Caco-2 (cell line): ENCODE results near the gene NEK2. TPM values are rescaled to one million over a fixed set of nuclear protein-coding genes. Genes with fewer than 3 reads are reported as not detected.
A peak's percentile ranks its signal among the peaks of the same experiment; 100 is the strongest.

Source experiments
- BruUV-seq: library from RNA; stranded (reverse); fragments of 400-500 nt; replicated peaks from 2 replicates; lab custom pipeline; 2021; lab: Mats Ljungman, UMichigan
- CTCF ChIA-PET: fragments of 300-600 bp; sonication (Branson Sonifier 250); formaldehyde crosslinking; loops from one replicate; lab custom pipeline; 2022; ENCODE audit warnings: antibody characterized with exemption; lab: Charles Lee
- POLR2A ChIA-PET: fragments of 300-600 bp; sonication (Branson Sonifier 250); formaldehyde crosslinking; loops from one replicate; lab custom pipeline; 2022; ENCODE audit warnings: antibody characterized with exemption; lab: Charles Lee
- DNase-seq, 2 experiments: peaks; one replicate each; pipeline versions ENCODE4 v3.0.0 to v3.0.0-alpha.2; 2020 to 2022
- H3K27me3 ChIP-seq: replicated peaks from 2 replicates; pipeline ENCODE4 v1.6.0; 2011; ENCODE audit warnings: low read length; ENCODE audit not compliant: control insufficient read depth, insufficient read depth
- H3K36me3 ChIP-seq: 2 replicates; pipeline ENCODE4 v1.5.1; 2011; ENCODE audit warnings: low read length; ENCODE audit not compliant: control insufficient read depth, insufficient read depth
- H3K4me1 ChIP-seq: fragments of 250-450 bp; sonication (Bioruptor Pico); 2 replicates; pipeline ENCODE4 v1.5.1; 2020; ENCODE audit warnings: mild to moderate bottlenecking
- H3K4me3 ChIP-seq: 2 replicates; pipeline ENCODE4 v1.5.1; 2011; ENCODE audit warnings: low read depth, mild to moderate bottlenecking, control low read depth, low read length
- H3K9me3 ChIP-seq: fragments of 250-450 bp; sonication (Bioruptor Pico); 2 replicates; pipeline ENCODE4 v1.5.1; 2020; ENCODE audit warnings: mild to moderate bottlenecking, moderate library complexity
- H3K27ac Mint-ChIP-seq: one replicate; pipeline ENCODE4 v1.8.0; 2022; ENCODE audit warnings: mixed read lengths; ENCODE audit not compliant: unreplicated experiment
- H3K27me3 Mint-ChIP-seq: one replicate; pipeline ENCODE4 v1.8.0; 2022; ENCODE audit warnings: mixed read lengths; ENCODE audit not compliant: insufficient read depth, unreplicated experiment
- H3K36me3 Mint-ChIP-seq: one replicate; pipeline ENCODE4 v1.8.0; 2022; ENCODE audit warnings: mild to moderate bottlenecking, mixed read lengths; ENCODE audit not compliant: insufficient read depth, unreplicated experiment
- H3K4me1 Mint-ChIP-seq: one replicate; pipeline ENCODE4 v1.8.0; 2022; ENCODE audit warnings: low read depth, mixed read lengths; ENCODE audit not compliant: unreplicated experiment
- H3K4me3 Mint-ChIP-seq: one replicate; pipeline ENCODE4 v1.8.0; 2022; ENCODE audit warnings: mild to moderate bottlenecking, moderate library complexity, mixed read lengths; ENCODE audit not compliant: unreplicated experiment
- H3K9me3 Mint-ChIP-seq: one replicate; pipeline ENCODE4 v1.8.0; 2022; ENCODE audit warnings: mixed read lengths; ENCODE audit not compliant: unreplicated experiment
- intact Hi-C: fragments of 100-400 bp; cut with micrococcal nuclease; formaldehyde crosslinking; loops from one replicate; pipeline ENCODE4 v1.10.0; 2022; ENCODE audit not compliant: unreplicated experiment
- total RNA-seq: library from RNA; stranded (reverse); gene quantifications from 2 replicates; pipeline ENCODE4 v1.2.3, GENCODE V29; 2022
- TF ChIP-seq, protein P1 (sequence below), 2 experiments: fragments of 200-600 bp in 1 of 2; IDR thresholded peaks; 1 replicate in 1 of 2; 2 replicates in 1 of 2; pipeline versions ENCODE4 v1.5.1 to v1.8.0; 2011 to 2022; ENCODE audit warnings: antibody characterized with exemption in 1 of 2, control low read depth in 1 of 2, inconsistent platforms in 1 of 2, low read depth in 1 of 2, low read length in 1 of 2, mild to moderate bottlenecking in 1 of 2, moderate library complexity in 1 of 2; ENCODE audit not compliant: insufficient read depth in 1 of 2, severe bottlenecking in 1 of 2, unreplicated experiment in 1 of 2

NEK2 gene
- total RNA-seq, 1 experiment from 2014 or later, result 34.7 TPM

DNA sequence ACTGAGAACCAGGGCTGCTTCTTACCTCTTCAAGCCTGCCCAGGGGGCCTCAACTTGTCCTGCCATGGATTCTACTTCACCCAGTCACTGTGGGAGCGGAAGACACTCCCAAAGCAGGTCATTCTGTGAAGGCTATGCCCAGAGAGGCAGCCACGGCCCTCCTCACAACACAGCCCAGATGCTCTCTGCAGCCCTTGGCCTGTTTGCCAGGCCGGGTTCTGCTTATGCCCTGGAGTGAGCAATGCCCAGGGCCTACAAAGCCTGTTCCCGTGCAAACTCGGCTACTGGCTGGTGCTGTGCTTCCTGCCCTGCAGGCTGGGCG, 62.7 kb downstream of the NEK2 start:
- peak overlapping the region; percentile 96 for H3K27ac Mint-ChIP-seq
- no peaks in the 10 kb centered on the region for H3K27me3 ChIP-seq
- no peak overlapping the region for H3K4me3 ChIP-seq
- no peaks in the 10 kb centered on the region for H3K36me3 ChIP-seq
- intact Hi-C loops, result loop anchor here (1.0 kb wide), 1 partner anchor 9 kb away; no protein-coding TSS in a partner anchor
- H3K27me3 Mint-ChIP-seq, result no peaks in the 10 kb centered on the region
- no TSS peak for BruUV-seq
- H3K4me1 Mint-ChIP-seq, result peaks cover 46% of the 10 kb centered on the region
- CTCF ChIA-PET, result interaction anchor here (0.7 to 1.1 kb wide), 5 partner anchors 12 to 98 kb away, joined by 3 to 6 read pairs (median 3); no protein-coding TSS in a partner anchor
- TF ChIP-seq, protein P1, sequence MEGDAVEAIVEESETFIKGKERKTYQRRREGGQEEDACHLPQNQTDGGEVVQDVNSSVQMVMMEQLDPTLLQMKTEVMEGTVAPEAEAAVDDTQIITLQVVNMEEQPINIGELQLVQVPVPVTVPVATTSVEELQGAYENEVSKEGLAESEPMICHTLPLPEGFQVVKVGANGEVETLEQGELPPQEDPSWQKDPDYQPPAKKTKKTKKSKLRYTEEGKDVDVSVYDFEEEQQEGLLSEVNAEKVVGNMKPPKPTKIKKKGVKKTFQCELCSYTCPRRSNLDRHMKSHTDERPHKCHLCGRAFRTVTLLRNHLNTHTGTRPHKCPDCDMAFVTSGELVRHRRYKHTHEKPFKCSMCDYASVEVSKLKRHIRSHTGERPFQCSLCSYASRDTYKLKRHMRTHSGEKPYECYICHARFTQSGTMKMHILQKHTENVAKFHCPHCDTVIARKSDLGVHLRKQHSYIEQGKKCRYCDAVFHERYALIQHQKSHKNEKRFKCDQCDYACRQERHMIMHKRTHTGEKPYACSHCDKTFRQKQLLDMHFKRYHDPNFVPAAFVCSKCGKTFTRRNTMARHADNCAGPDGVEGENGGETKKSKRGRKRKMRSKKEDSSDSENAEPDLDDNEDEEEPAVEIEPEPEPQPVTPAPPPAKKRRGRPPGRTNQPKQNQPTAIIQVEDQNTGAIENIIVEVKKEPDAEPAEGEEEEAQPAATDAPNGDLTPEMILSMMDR (IDR thresholded peaks at IDR 0.05; ENCODE audit: insufficient read depth in 1 of 2, low read depth in 1 of 2, low read length in 1 of 2, severe bottlenecking in 1 of 2, unreplicated experiment in 1 of 2), result no peak
- DNase-seq, result no peak
- H3K36me3 Mint-ChIP-seq, result no peaks in the 10 kb centered on the region
- peaks cover 52% of the 10 kb centered on the region for H3K4me1 ChIP-seq
- H3K9me3 ChIP-seq, result no peaks in the 10 kb centered on the region
- POLR2A ChIA-PET, result no interaction called here
- no peaks in the 10 kb centered on the region for H3K9me3 Mint-ChIP-seq
- no peak overlapping the region for H3K4me3 Mint-ChIP-seq

Other genes starting within 250 kb of the NEK2 start
- not detected in 2 replicates for gene RD3, start 183.5 kb downstream of the NEK2 start, total RNA-seq
- gene SLC30A1, start 96.5 kb downstream of the NEK2 start, total RNA-seq, result 21.6 and 26.6 TPM in 2 replicates
- 25.6 and 34.0 TPM in 2 replicates for gene LPGAT1, start 155.1 kb upstream of the NEK2 start, total RNA-seq